Measurements from ENCODE around the gene FAF1. TPM values are rescaled to one million over a fixed set of nuclear protein-coding genes. Genes with fewer than 3 reads are reported as not detected.

Gene FAF1
- total RNA-seq, 2 donors from 2014 or later: 17.8 to 27.5 TPM

GRCh38 chr1:50503515-50503914, 456.6 kb downstream of the FAF1 start:
- Histone ChIP-seq H3K36me3 (replicated peaks in 1 of 2; ENCODE audit: insufficient read depth in 1 of 2, low read depth in 2 of 2) (peaks cover 0 to 1% of the 10 kb centered on the region in 2 donors), H3K4me3 (no peak overlapping the region), H3K9me3 (no peaks in the 10 kb centered on the region), H3K27ac (no peak overlapping the region), H3K27me3 (no peaks in the 10 kb centered on the region), H3K4me1 (no peaks in the 10 kb centered on the region)
- no peak for TF ChIP-seq CTCF (IDR thresholded peaks at IDR 0.05)
- no peak for TF ChIP-seq POLR2A (IDR thresholded peaks at IDR 0.05)
- DNase-seq: no peak
- ATAC-seq: no peak
- WGBS, 2 donors: 95 to 97% methylated on average over 1 of the region's 1 CpG
- intact Hi-C loops (cut with DNase I): no loop called here

GRCh38 chr1:50502147-50502546, 457.9 kb downstream of the FAF1 start:
- Histone ChIP-seq H3K27me3 (no peaks in the 10 kb centered on the region), H3K4me3 (no peak overlapping the region), H3K4me1 (no peaks in the 10 kb centered on the region), H3K9me3 (no peaks in the 10 kb centered on the region), H3K27ac (no peak overlapping the region), H3K36me3 (replicated peaks in 1 of 2; ENCODE audit: insufficient read depth in 1 of 2, low read depth in 2 of 2) (peaks cover 0 to 1% of the 10 kb centered on the region in 2 donors)
- intact Hi-C loops (cut with DNase I): no loop called here
- ATAC-seq (no peak), DNase-seq (no peak)
- TF ChIP-seq POLR2A (IDR thresholded peaks at IDR 0.05): no peak
- no peak for TF ChIP-seq CTCF (IDR thresholded peaks at IDR 0.05)
- WGBS, 2 donors: 95 to 96% methylated on average over 2 of the region's 2 CpGs

DNA sequence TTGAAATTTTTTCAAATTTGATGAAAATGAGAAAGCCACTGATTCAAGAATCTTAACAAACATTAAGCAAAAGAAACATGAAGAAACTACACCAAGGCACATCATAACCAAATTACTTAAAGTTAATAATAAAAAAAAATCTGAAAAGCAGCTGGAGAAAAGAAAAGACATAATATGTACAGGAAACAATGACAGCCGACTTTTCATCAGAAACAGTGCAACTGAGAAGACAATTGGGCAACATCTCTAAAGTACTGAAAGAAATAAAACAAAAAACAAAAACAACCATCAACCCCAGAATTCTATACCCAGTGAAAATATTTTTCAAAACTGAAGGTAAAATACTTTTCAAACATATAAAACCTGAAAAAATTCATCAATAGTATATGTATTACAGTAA, 463.1 kb downstream of the FAF1 start:
- ATAC-seq: no peak
- no peak overlapping the region for H3K27ac ChIP-seq
- 97 to 100% methylated on average over 1 of the region's 1 CpG for WGBS, 2 donors

DNA sequence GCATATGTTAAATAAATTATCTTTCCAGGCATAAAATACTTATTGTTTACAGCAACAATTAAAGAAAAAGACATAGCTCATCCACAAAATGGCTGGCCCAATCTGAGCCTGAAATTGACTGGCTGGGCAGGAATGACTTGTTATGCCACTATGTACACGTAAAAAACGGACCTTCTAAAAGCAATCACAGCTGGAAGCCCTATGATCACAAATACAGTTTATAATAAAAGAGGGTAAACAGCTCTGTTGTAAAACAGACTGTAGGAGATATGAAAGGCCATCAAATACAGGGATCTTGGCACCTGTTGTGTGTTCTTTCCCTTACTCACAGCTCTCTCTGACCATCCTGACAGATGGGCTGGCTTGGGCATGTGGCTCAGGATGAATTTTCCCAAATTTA, 466.4 kb downstream of the FAF1 start:
- peaks cover 0 to 4% (median 0%) of the 10 kb centered on the region in 3 donors for H3K9me3 ChIP-seq
- H3K4me3 ChIP-seq: no peak overlapping the region
- TF ChIP-seq CTCF (IDR thresholded peaks at IDR 0.05): no peak
- TF ChIP-seq POLR2A (IDR thresholded peaks at IDR 0.05): no peak
- ATAC-seq (no peak), DNase-seq (no peak)
- H3K27me3 ChIP-seq: no peaks in the 10 kb centered on the region
- no peak overlapping the region for H3K27ac ChIP-seq
- no peaks in the 10 kb centered on the region for H3K4me1 ChIP-seq
- H3K36me3 ChIP-seq (replicated peaks in 1 of 2; ENCODE audit: insufficient read depth in 1 of 2, low read depth in 2 of 2): peaks cover 0 to 5% of the 10 kb centered on the region in 2 donors
- 83 to 93% methylated on average over 2 of the region's 2 CpGs for WGBS, 2 donors
- intact Hi-C loops (cut with DNase I): no loop called here

More for the DNA sequence above, 463.1 kb downstream of the FAF1 start:
- Histone ChIP-seq H3K4me1 (no peaks in the 10 kb centered on the region), H3K27me3 (no peaks in the 10 kb centered on the region), H3K4me3 (no peak overlapping the region), H3K9me3 (peaks cover 0 to 4% (median 0%) of the 10 kb centered on the region in 3 donors), H3K36me3 (replicated peaks in 1 of 2; ENCODE audit: insufficient read depth in 1 of 2, low read depth in 2 of 2) (no peaks in the 10 kb centered on the region)
- TF ChIP-seq POLR2A (IDR thresholded peaks at IDR 0.05): no peak
- no peak for TF ChIP-seq CTCF (IDR thresholded peaks at IDR 0.05)
- intact Hi-C loops (cut with DNase I): no loop called here
- no peak for DNase-seq

- H3K4me1 ChIP-seq: no peaks in the 10 kb centered on the region
- peaks cover 0 to 4% (median 0%) of the 10 kb centered on the region in 3 donors for H3K9me3 ChIP-seq
- no peak overlapping the region for H3K4me3 ChIP-seq
- no peak for TF ChIP-seq POLR2A (IDR thresholded peaks at IDR 0.05)
- TF ChIP-seq CTCF (IDR thresholded peaks at IDR 0.05): no peak
- peaks cover 0 to 5% of the 10 kb centered on the region in 2 donors for H3K36me3 ChIP-seq (replicated peaks in 1 of 2; ENCODE audit: insufficient read depth in 1 of 2, low read depth in 2 of 2)
- H3K27me3 ChIP-seq: no peaks in the 10 kb centered on the region
- intact Hi-C loops (cut with DNase I): no loop called here
- ATAC-seq: no peak
- H3K27ac ChIP-seq: no peak overlapping the region
- DNase-seq: no peak
- WGBS, 2 donors: 96 to 100% methylated on average over 1 of the region's 1 CpG
These were observed 467.9 kb downstream of the FAF1 start for GRCh38 chr1:50492142-50492541.
